Myocyte (in vitro differentiated cells): ENCODE measurements around the gene INPP5J. TPM values are rescaled to one million over a fixed set of nuclear protein-coding genes. Genes with fewer than 3 reads are reported as not detected.

Experiments
- DNase-seq: peaks from one replicate; pipeline ENCODE4 v3.0.0-alpha.2; 2012; ENCODE audit warnings: low read depth
- total RNA-seq: library from RNA; depleted of rRNA; stranded (reverse); fragments of >200 nt; gene quantifications from 2 replicates; pipeline ENCODE4 v1.2.3, GENCODE V29; 2014

INPP5J gene
- total RNA-seq, 1 donor from 2014 or later: 0.40 TPM

GRCh38 chr22:31123292-31123602 lies 481 bp downstream of the INPP5J start:
- DNase-seq: no peak

- no peak for DNase-seq
These were observed 1.5 kb downstream of the INPP5J start for GRCh38 chr22:31124290-31124689.

DNA sequence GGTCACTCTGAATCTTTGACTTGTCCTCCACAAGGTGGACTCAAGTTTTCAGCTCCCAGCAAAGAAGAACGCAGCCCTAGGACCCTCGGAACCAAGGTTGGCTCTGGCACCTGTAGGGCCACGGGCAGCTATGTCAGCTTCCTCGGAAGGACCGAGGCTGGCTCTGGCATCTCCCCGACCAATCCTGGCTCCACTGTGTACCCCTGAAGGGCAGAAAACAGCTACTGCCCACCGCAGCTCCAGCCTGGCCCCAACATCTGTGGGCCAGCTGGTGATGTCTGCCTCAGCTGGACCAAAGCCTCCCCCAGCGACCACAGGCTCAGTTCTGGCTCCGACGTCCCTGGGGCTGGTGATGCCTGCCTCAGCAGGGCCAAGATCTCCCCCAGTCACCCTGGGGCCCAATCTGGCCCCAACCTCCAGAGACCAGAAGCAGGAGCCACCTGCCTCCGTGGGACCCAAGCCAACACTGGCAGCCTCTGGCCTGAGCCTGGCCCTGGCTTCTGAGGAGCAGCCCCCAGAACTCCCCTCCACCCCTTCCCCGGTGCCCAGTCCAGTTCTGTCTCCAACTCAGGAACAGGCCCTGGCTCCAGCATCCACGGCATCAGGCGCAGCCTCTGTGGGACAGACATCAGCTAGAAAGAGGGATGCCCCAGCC lies 2.2 kb downstream of the INPP5J start:
- DNase-seq: no peak

- DNase-seq: no peak
These were observed 2.9 kb downstream of the INPP5J start for GRCh38 chr22:31125521-31126117.

GRCh38 chr22:31126128-31126868 lies 3.5 kb downstream of the INPP5J start:
- no peak for DNase-seq

DNA sequence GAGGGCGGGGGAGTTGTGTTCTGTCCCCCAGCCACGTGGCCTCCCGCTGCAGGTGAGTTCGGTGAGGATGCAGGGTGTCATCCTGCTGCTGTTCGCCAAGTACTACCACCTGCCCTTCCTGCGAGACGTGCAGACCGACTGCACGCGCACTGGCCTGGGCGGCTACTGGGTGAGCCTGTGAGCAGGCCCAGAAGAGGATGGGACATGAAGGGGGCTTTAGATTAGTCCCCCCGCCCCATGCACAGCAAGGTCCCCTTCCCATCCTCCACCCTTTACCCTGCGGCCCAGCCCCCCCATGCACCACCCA lies 4.1 kb downstream of the INPP5J start:
- DNase-seq: no peak

DNA sequence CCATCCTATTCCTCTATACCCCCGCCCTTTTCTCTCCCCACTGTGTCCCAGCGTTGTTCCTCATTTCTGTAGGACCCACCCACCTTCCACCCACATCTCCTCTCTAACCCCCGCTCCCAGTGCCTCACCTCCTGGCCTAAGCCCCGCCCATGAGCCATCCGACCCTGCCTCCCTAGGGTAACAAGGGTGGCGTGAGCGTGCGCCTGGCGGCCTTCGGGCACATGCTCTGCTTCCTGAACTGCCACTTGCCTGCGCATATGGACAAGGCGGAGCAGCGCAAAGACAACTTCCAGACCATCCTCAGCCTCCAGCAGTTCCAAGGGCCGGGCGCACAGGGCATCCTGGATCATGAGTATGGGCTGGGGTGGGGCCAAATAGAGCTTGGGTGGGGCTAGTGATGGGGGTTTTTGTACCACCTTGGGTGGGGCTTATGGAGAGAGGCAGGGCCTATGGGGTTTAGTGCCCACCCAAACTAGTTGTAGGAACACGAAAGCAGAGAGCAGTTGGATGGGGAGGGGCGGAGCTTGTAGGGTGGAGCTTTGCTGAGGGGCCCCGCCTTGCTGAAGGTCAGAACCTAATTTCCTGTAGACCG lies 4.5 kb downstream of the INPP5J start:
- no peak for DNase-seq

- no peak for DNase-seq
These were observed 5.4 kb downstream of the INPP5J start for GRCh38 chr22:31128156-31128555.

DNA sequence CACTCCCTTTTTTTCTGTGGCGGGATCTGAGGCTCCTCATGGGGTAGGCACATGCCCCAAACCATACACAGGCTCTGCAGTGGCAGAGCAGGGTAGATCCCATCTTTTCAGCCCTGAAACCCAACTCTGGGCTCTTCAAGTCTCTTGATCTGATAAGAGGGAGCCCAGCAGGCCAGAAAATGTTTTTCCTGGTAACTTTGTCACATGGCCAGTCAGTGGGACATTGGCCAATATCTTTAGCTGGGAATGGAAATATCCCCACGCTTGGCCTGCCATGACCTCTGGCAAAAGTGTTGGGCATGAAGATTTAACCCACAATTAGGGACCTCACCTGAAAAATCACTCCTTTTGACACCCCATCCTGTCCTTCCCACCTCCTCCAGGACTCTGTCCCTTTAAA lies 8.1 kb downstream of the INPP5J start:
- DNase-seq: no peak

DNA sequence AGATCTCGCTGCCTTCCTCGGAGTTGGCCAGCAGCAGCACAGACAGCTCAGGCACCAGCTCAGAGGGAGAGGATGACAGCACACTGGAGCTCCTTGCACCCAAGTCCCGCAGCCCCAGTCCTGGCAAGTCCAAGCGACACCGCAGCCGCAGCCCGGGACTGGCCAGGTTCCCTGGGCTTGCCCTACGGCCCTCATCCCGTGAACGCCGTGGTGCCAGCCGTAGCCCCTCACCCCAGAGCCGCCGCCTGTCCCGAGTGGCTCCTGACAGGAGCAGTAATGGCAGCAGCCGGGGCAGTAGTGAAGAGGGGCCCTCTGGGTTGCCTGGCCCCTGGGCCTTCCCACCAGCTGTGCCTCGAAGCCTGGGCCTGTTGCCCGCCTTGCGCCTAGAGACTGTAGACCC lies 11.1 kb downstream of the INPP5J start:
- no peak for DNase-seq

DNA sequence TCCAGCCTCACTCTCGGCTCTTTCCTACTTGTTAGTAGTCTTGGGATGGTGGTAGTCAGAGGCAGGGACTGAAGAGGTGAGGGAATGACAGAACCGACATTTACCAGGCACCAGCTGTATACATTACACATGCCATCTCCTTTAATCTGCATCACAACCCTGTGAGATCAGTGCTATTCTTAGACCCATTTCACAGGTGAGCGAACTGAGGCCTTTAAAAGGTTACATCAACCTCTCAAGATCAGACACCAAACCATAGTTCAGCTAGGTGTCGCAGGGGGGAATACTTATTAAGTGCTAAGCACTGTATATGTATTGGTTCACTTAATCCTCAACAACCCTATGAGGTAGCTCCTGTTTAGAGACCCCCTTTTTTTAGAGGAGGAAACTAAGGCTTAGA lies 11.9 kb downstream of the INPP5J start:
- DNase-seq: no peak

- no peak for DNase-seq
These were observed 12.9 kb downstream of the INPP5J start for GRCh38 chr22:31135706-31136105.

DNA sequence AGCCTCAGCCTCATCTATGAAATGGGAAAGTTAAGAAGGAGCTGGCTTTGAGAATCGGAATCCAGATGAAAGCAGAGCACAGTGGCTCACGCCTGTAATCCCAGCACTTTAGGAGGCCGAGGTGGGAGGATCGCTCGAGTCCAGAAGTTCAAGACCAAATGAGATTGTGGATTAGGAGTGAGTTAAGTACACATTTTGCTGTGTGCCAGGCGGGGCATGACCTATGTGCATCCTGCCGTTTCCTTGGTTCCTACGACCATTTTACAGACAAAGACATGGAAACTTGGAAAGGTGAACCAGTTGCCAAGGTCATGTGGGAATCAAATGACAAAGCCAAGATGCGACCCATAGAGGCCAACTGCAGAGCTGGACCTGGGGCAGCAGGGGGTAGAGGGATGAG lies 13.4 kb downstream of the INPP5J start:
- DNase-seq: no peak

GRCh38 chr22:31136711-31137110 lies 13.9 kb downstream of the INPP5J start:
- no peak for DNase-seq

- no peak for DNase-seq
These were observed 15.0 kb downstream of the INPP5J start for GRCh38 chr22:31137721-31138120.

DNA sequence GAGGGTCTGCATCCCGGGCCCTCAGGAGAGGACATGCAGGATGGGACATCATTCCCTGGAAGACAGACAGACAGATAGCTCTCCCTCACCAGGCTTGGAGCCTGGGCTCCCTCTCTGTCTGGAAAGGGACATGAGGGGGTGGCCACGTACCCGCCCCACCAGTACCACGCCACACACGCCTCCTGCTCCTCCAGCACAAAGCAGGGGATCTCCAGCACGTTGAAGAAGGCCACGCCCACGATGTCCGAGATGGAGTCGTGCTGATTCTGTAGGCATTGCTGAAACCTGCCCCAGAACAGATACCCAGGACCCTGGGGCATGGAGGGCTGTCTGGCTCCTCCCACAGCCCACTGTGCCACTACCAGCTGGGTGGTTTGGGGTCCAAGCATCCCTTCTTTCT lies 15.4 kb downstream of the INPP5J start:
- DNase-seq: no peak

DNA sequence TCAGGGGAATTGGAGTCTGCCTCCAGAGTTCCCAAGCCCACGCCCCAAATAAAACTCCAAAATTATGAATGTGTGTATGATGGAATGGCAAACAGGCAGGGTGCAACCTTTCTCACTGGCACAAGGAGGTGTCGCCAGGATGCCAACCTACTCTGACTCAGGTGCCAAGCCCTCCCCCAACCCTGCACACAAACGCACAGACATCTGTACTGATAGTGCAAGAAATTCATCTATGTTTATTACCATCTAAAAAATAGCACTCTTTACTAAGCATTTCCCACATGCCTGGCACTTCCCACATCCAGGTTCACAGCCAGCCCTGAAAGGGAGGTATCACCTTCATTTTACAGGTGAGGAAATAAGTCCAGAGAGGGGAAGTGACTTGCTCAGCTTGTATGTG lies 16.3 kb downstream of the INPP5J start:
- DNase-seq: no peak

- peak; percentile 75 for DNase-seq
These were observed 17.3 kb downstream of the INPP5J start, which contains the start of gene PLA2G3 for GRCh38 chr22:31139866-31140716. Gene PLA2G3, minus strand, starts transcription at chr22:31140508. Its CDS starts 154 bp downstream, at chr22:31140354.

- DNase-seq: no peak
These were observed 18.0 kb downstream of the INPP5J start for GRCh38 chr22:31140746-31141145.

GRCh38 chr22:31141551-31141950 lies 18.8 kb downstream of the INPP5J start:
- no peak for DNase-seq

DNA sequence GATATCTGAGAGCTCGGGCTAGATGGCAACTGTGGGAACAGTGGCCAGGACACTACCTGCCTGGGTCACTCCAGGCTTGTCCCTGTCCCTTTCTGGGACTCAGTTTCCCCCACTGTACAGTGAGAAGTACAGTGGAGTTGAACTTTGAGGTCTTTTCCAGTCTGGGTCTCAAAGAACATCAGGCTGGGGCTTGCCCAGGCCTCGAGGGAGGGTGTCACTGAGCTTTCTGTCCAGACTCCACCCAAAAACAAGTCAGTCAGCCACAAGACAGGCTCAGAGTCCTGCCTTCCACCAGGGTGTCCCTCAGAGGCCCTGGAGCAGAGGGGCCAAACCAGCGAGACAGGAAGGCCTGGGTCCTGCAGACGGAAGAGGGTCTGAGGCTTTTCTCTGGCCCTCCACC lies 19.5 kb downstream of the INPP5J start:
- DNase-seq: no peak

GRCh38 chr22:31143038-31143437 lies 20.3 kb downstream of the INPP5J start:
- DNase-seq: no peak
